Kidney (tissue), 14 donors: ENCODE results near the gene MAP3K5. TPM values are rescaled to one million over a fixed set of nuclear protein-coding genes. Genes with fewer than 3 reads are reported as not detected.

Experiments used
- DNase-seq, 5 donors: peaks; one replicate each; pipeline ENCODE4 v3.0.0-alpha.2; 2013 to 2020
- FAIRE-seq: peaks from 2 replicates; lab custom pipeline; 2012; peaks lifted over from hg19 to GRCh38; lab: Jason Lieb, UNC
- H3K27ac ChIP-seq, 2 donors: one replicate each; pipeline ENCODE4 v1.7.0; 2013; ENCODE audit warnings: low read depth in 2 of 2, low read length in 2 of 2, inconsistent platforms in 1 of 2
- H3K27me3 ChIP-seq: one replicate; pipeline ENCODE4 v1.7.1; 2013; ENCODE audit warnings: low read length, inconsistent platforms; ENCODE audit not compliant: control insufficient read depth, insufficient read depth
- H3K36me3 ChIP-seq, 3 donors: one replicate each; pipeline versions ENCODE4 v1.7.0 to v1.7.1; 2013; ENCODE audit warnings: low read length in 3 of 3, control low read depth in 1 of 3, inconsistent platforms in 1 of 3; ENCODE audit not compliant: insufficient read depth in 3 of 3, control insufficient read depth in 2 of 3
- H3K4me1 ChIP-seq, 3 donors: one replicate each; pipeline versions ENCODE4 v1.7.0 to v1.7.1; 2013; ENCODE audit warnings: low read length in 3 of 3, inconsistent platforms in 1 of 3, low read depth in 1 of 3; ENCODE audit not compliant: control insufficient read depth in 2 of 3, insufficient read depth in 2 of 3
- H3K4me3 ChIP-seq, 3 donors: one replicate each; pipeline versions ENCODE4 v1.7.0 to v1.8.1; 2013; ENCODE audit warnings: low read length in 3 of 3, control low read depth in 1 of 3, inconsistent platforms in 1 of 3
- H3K9ac ChIP-seq, 3 donors: one replicate each; pipeline versions ENCODE4 v1.7.0 to v1.7.1; 2013; ENCODE audit warnings: low read length in 3 of 3, control low read depth in 1 of 3, inconsistent platforms in 1 of 3
- H3K9me3 ChIP-seq, 3 donors: one replicate each; pipeline versions ENCODE4 v1.7.0 to v1.7.1; 2013; ENCODE audit warnings: low read length in 3 of 3, control low read depth in 1 of 3, inconsistent platforms in 1 of 3; ENCODE audit not compliant: control insufficient read depth in 2 of 3, insufficient read depth in 1 of 3
- intact Hi-C: fragments of 100-400 bp; cut with DNase I; formaldehyde crosslinking; loops from one replicate; pipeline ENCODE4 v1.11.1; 2022
- polyA plus RNA-seq: library from polyadenylated mRNA; stranded (reverse); fragments of 350-450 nt; fragmentation: Illumina TruSeq; extraction: RNeasy Lipid Tissue Mini Kit (QIAGEN cat#74804); gene quantifications from one replicate; pipeline ENCODE4 v1.2.3, GENCODE V29; 2014; ENCODE audit warnings: low read depth, low replicate concordance; ENCODE audit not compliant: insufficient read depth
- total RNA-seq: library from RNA; stranded (reverse); fragmentation: NEBNext Ultra II Directional; extraction: Animal tissue kit (Norgen Biotek cat#: 25700); gene quantifications from one replicate; pipeline ENCODE4 v1.2.1, GENCODE V29; 2021
- TF ChIP-seq, protein P1 (sequence below): IDR thresholded peaks from 3 replicates; pipeline ENCODE4 v1.5.1; 2012; ENCODE audit warnings: mild to moderate bottlenecking, moderate library complexity, borderline replicate concordance; ENCODE audit not compliant: insufficient read depth; ENCODE audit errors: extremely low read depth
- donor health status: control.
- donor health status: control.
- donor health status: control.
- donor health status: control.
- donor health status: control.
- donor health status: DM: yes; HTN: yes; CAD: no.
- donor health status: Normal renal cell carcinoma (clear cell type).

Gene MAP3K5
- total and polyA plus RNA-seq, 2 donors from 2014 or later, result 5.9 to 32.9 TPM

- DNase-seq (no peak), FAIRE-seq (no peak)
- Histone ChIP-seq H3K4me1 (peaks cover 0 to 4% (median 0%) of the 10 kb centered on the region in 3 donors), H3K4me3 (no peak overlapping the region), H3K27ac (no peak overlapping the region), H3K27me3 (no peaks in the 10 kb centered on the region), H3K9me3 (no peaks in the 10 kb centered on the region), H3K36me3 (no peaks in the 10 kb centered on the region), H3K9ac (no peak overlapping the region)
- TF ChIP-seq, protein P1, sequence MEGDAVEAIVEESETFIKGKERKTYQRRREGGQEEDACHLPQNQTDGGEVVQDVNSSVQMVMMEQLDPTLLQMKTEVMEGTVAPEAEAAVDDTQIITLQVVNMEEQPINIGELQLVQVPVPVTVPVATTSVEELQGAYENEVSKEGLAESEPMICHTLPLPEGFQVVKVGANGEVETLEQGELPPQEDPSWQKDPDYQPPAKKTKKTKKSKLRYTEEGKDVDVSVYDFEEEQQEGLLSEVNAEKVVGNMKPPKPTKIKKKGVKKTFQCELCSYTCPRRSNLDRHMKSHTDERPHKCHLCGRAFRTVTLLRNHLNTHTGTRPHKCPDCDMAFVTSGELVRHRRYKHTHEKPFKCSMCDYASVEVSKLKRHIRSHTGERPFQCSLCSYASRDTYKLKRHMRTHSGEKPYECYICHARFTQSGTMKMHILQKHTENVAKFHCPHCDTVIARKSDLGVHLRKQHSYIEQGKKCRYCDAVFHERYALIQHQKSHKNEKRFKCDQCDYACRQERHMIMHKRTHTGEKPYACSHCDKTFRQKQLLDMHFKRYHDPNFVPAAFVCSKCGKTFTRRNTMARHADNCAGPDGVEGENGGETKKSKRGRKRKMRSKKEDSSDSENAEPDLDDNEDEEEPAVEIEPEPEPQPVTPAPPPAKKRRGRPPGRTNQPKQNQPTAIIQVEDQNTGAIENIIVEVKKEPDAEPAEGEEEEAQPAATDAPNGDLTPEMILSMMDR, result no peak
- intact Hi-C loops, result no loop called here
Measured at GRCh38 chr6:136729832-136730231, 62.4 kb downstream of the MAP3K5 start.

GRCh38 chr6:136728976-136729515 lies 63.2 kb downstream of the MAP3K5 start:
- Histone ChIP-seq H3K4me1 (peaks cover 0 to 4% (median 0%) of the 10 kb centered on the region in 3 donors), H3K9me3 (no peaks in the 10 kb centered on the region), H3K36me3 (no peaks in the 10 kb centered on the region), H3K27ac (peak overlapping the region in 1 of 2 donors; percentile 3), H3K4me3 (no peak overlapping the region), H3K27me3 (no peaks in the 10 kb centered on the region), H3K9ac (no peak overlapping the region)
- DNase-seq (no peak), FAIRE-seq (no peak)
- intact Hi-C loops, result no loop called here
- TF ChIP-seq, protein P1, result no peak

DNA sequence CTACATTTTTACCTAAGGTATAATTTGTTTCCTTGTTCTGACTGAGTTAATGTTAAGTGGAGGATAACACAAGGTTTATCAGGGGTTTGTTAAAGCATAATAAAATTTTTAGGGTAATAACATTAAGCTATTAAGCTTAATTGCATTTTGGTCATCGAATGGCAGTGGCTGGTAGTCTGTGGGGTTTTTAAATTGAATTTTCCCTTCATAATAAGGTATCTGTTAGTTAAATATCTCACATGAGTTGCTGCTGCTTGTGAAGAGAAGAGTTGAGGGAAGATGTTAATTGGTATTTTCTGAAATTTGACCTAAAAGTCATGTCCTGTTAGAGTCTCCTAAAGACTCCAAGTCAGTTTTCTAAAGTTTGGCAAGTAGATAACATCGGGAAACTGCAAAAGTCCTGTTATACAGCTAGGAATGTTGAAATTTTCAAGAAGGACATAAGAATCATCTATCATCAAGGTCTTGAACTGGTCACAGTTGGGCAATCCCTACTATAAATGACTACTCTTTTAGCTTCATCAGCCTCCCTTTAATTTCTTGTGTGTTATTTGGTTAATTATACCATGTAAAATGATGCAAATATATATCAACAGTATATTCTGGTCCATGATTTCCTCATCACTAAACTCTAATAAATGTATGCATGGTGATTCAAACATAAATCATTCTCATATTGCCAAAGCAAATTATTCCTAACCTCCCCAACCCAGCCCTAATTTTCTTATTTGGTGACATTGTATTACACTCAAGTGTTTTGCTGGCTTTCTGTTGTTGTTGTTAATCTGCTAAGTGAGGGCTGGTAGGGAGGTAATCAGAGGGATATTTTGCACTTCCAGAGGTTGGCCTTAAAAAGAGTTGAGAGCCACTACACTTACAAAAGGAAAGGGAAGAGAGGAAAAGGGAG lies 64.0 kb downstream of the MAP3K5 start:
- TF ChIP-seq, protein P1, result no peak
- no peaks in the 10 kb centered on the region for H3K9me3 ChIP-seq
- DNase-seq (no peak), FAIRE-seq (no peak)
- no peak overlapping the region for H3K27ac ChIP-seq
- intact Hi-C loops, result no loop called here
- peaks cover 0 to 5% (median 4%) of the 10 kb centered on the region in 3 donors for H3K4me1 ChIP-seq
- no peak overlapping the region for H3K9ac ChIP-seq
- H3K27me3 ChIP-seq, result no peaks in the 10 kb centered on the region
- H3K4me3 ChIP-seq, result no peak overlapping the region
- H3K36me3 ChIP-seq, result no peaks in the 10 kb centered on the region
